Measurements from ENCODE around the gene NDUFA5. TPM values are rescaled to one million over a fixed set of nuclear protein-coding genes. Genes with fewer than 3 reads are reported as not detected.

Gene NDUFA5
- total RNA-seq, 2 experiments from 2014 or later: 50.8 to 74.9 TPM

GRCh38 chr7:123494193-123494796 lies 63.3 kb downstream of the NDUFA5 start:
- POLR2A ChIA-PET: interaction anchor here (0.6 to 1.6 kb wide), 7 partner anchors 10 to 44 kb away, joined by 3 to 5 read pairs (median 4); no protein-coding TSS in a partner anchor
- Histone ChIP-seq H3K4me2 (ENCODE audit: low read length) (no peak overlapping the region), H3K4me3 (ENCODE audit: low read depth, low read length, poor library complexity, severe bottlenecking) (no peak overlapping the region), H3K9me2 (ENCODE audit: insufficient read depth, low read length) (no peaks in the 10 kb centered on the region), H3K27ac (ENCODE audit: low read depth, low read length, poor library complexity, severe bottlenecking) (no peak overlapping the region), H3K79me2 (ENCODE audit: insufficient read depth, low read depth, low read length) (no peaks in the 10 kb centered on the region), H3K36me3 (ENCODE audit: insufficient read depth, low read length) (no peaks in the 10 kb centered on the region), H4K20me1 (ENCODE audit: insufficient read depth, low read length) (no peaks in the 10 kb centered on the region), H2AFZ (ENCODE audit: low read length) (no peak overlapping the region), H3K4me1 (ENCODE audit: insufficient read depth, low read length, poor library complexity, severe bottlenecking) (no peaks in the 10 kb centered on the region), H3K9me3 (ENCODE audit: low read length) (no peaks in the 10 kb centered on the region)
- peak; percentile 50 for DNase-seq (ENCODE audit: low spot score)
- intact Hi-C loops (cut with micrococcal nuclease; ENCODE audit: unreplicated experiment): loop anchor here (2.0 to 10.0 kb wide), 2 partner anchors 43 to 371 kb away; no protein-coding TSS in a partner anchor
- no peak for TF ChIP-seq EZH2phosphoT487 (IDR thresholded peaks at IDR 0.05; ENCODE audit: borderline replicate concordance, low read depth, low read length)
- peak; percentile 92 for TF ChIP-seq CTCF (conservative IDR thresholded peaks at IDR 0.05; ENCODE audit: low read length)
- no TSS peak for BruUV-seq (replicated peaks)
- CTCF ChIA-PET (ENCODE audit: unreplicated experiment): interaction anchor here (1.0 kb wide), 1 partner anchor 40 kb away, joined by 3 read pairs; the partner anchor contains the start of gene IQUB

- H3K9me3 ChIP-seq (ENCODE audit: low read length): no peaks in the 10 kb centered on the region
- H3K4me2 ChIP-seq (ENCODE audit: low read length): no peak overlapping the region
- intact Hi-C loops (cut with micrococcal nuclease; ENCODE audit: unreplicated experiment): loop anchor here (10.0 kb wide), 1 partner anchor 372 kb away; no protein-coding TSS in a partner anchor
- H3K27ac ChIP-seq (ENCODE audit: low read depth, low read length, poor library complexity, severe bottlenecking): no peak overlapping the region
- H3K36me3 ChIP-seq (ENCODE audit: insufficient read depth, low read length): no peaks in the 10 kb centered on the region
- POLR2A ChIA-PET: interaction anchor here (0.5 kb wide), 1 partner anchor 162 kb away, joined by 4 read pairs; no protein-coding TSS in a partner anchor
- no peak for TF ChIP-seq EZH2phosphoT487 (IDR thresholded peaks at IDR 0.05; ENCODE audit: borderline replicate concordance, low read depth, low read length)
- TF ChIP-seq CTCF (conservative IDR thresholded peaks at IDR 0.05; ENCODE audit: low read length): no peak
- no peak for DNase-seq (ENCODE audit: low spot score)
- H2AFZ ChIP-seq (ENCODE audit: low read length): no peak overlapping the region
- H3K9me2 ChIP-seq (ENCODE audit: insufficient read depth, low read length): no peaks in the 10 kb centered on the region
- H3K4me3 ChIP-seq (ENCODE audit: low read depth, low read length, poor library complexity, severe bottlenecking): no peak overlapping the region
- no TSS peak for BruUV-seq (replicated peaks)
- H4K20me1 ChIP-seq (ENCODE audit: insufficient read depth, low read length): no peaks in the 10 kb centered on the region
- no peaks in the 10 kb centered on the region for H3K4me1 ChIP-seq (ENCODE audit: insufficient read depth, low read length, poor library complexity, severe bottlenecking)
- H3K79me2 ChIP-seq (ENCODE audit: insufficient read depth, low read depth, low read length): no peaks in the 10 kb centered on the region
- CTCF ChIA-PET (ENCODE audit: unreplicated experiment): no interaction called here
These were observed 65.1 kb downstream of the NDUFA5 start for GRCh38 chr7:123492485-123492884.

Other genes with a start within 250 kb of the NDUFA5 start
- 0.09 and 0.15 TPM in 2 replicates for gene IQUB, start 23.2 kb downstream of the NDUFA5 start, total RNA-seq (2014; rRNA removed; shearing (Covaris generic))
- 0.32 and 0.42 TPM in 2 replicates for gene IQUB, start 23.2 kb downstream of the NDUFA5 start, total RNA-seq (2022)
- not detected in 2 replicates for gene ASB15, start 44.0 kb upstream of the NDUFA5 start, total RNA-seq (2014; rRNA removed; shearing (Covaris generic))
- not detected in 2 replicates for gene ASB15, start 44.0 kb upstream of the NDUFA5 start, total RNA-seq (2022)
- not detected in 2 replicates for gene LMOD2, start 98.0 kb upstream of the NDUFA5 start, total RNA-seq (2014; rRNA removed; shearing (Covaris generic))
- gene LMOD2, start 98.0 kb upstream of the NDUFA5 start, total RNA-seq (2022): not detected in 2 replicates
- 3.4 and 4.4 TPM in 2 replicates for gene WASL, start 191.2 kb upstream of the NDUFA5 start, total RNA-seq (2014; rRNA removed; shearing (Covaris generic))
- gene WASL, start 191.2 kb upstream of the NDUFA5 start, total RNA-seq (2022): 6.3 and 7.2 TPM in 2 replicates